ENCODE measurements around the gene RBM24. TPM values are rescaled to one million over a fixed set of nuclear protein-coding genes. Genes with fewer than 3 reads are reported as not detected.

RBM24 gene
- total RNA-seq, 1 experiment from 2014 or later = 3.3 TPM

- ATAC-seq (no peak), DNase-seq (ENCODE audit: low read depth, low spot score) (no peak)
- no peaks in the 10 kb centered on the region for H4K20me1 ChIP-seq (ENCODE audit: insufficient read depth)
- H3K4me3 ChIP-seq (replicated peaks in 1 of 2; ENCODE audit: low read depth in 1 of 2, low read length in 2 of 2) = no peak overlapping the region
- TF ChIP-seq ZBTB33 (IDR thresholded peaks at IDR 0.05; ENCODE audit: extremely low read depth, insufficient replicate concordance, low read length) (no peak), ATF3 (IDR thresholded peaks at IDR 0.05) (no peak), REST (IDR thresholded peaks at IDR 0.05; ENCODE audit: low read depth) (no peak), RAD21 (IDR thresholded peaks at IDR 0.05; ENCODE audit: low read depth) (no peak), EGR1 (IDR thresholded peaks at IDR 0.05; ENCODE audit: low read depth) (no peak), EZH2phosphoT487 (IDR thresholded peaks at IDR 0.05; ENCODE audit: borderline replicate concordance) (no peak), YY1 (IDR thresholded peaks at IDR 0.05; ENCODE audit: extremely low read depth, insufficient replicate concordance, low read depth, low read length) (no peak), TCF7L2 (IDR thresholded peaks at IDR 0.05; ENCODE audit: borderline replicate concordance, extremely low read depth, insufficient read depth, insufficient read length) (no peak), CTCF (IDR thresholded peaks at IDR 0.05 in 2 of 3, conservative IDR thresholded peaks at IDR 0.05 in 1 of 3; ENCODE audit: borderline replicate concordance in 1 of 3, insufficient read depth in 1 of 3, low read depth in 2 of 3, low read length in 2 of 3) (no peak)
- peak overlapping the region; percentile 20; the same call in 1 of the 2 replicates for H3K4me2 ChIP-seq (ENCODE audit: low read length)
- H3K9me2 ChIP-seq (ENCODE audit: insufficient read depth) = no peaks in the 10 kb centered on the region
- intact Hi-C loops (cut with micrococcal nuclease) = loop anchor here (10.0 kb wide), 1 partner anchor 308 kb away; no protein-coding TSS in a partner anchor
- ChIA-PET POLR2A (no interaction called here), CTCF (interaction anchor here (0.9 kb wide), 1 partner anchor 307 kb away, joined by 3 read pairs; no protein-coding TSS in a partner anchor), RAD21 (ENCODE audit: low non-redundant PET in 1 of 2, low total read pairs in 2 of 2, uncharacterized antibody in 2 of 2, unreplicated experiment in 2 of 2) (no interaction called here)
- no peaks in the 10 kb centered on the region for H3K36me3 ChIP-seq (ENCODE audit: control insufficient read depth in 1 of 2, insufficient read depth in 2 of 2, low read length in 2 of 2)
- H3K9me3 ChIP-seq (ENCODE audit: control insufficient read depth in 1 of 2, insufficient read depth in 1 of 2, low read depth in 1 of 2, low read length in 2 of 2) = no peaks in the 10 kb centered on the region
- H3K79me2 ChIP-seq (ENCODE audit: insufficient read depth, low read length) = no peaks in the 10 kb centered on the region
- no peaks in the 10 kb centered on the region for H3K27me3 ChIP-seq (ENCODE audit: insufficient read depth, low read length)
- H3K9ac ChIP-seq (ENCODE audit: low read length) = no peak overlapping the region
- H3K4me1 ChIP-seq (ENCODE audit: control insufficient read depth in 1 of 2, insufficient read depth in 2 of 2, low read length in 2 of 2) = peaks cover 13 to 44% of the 10 kb centered on the region in 2 experiments
- no peak overlapping the region for H3K27ac ChIP-seq (ENCODE audit: low read depth, low read length)
- no TSS peak for BruUV-seq (replicated peaks)
- peak overlapping the region; percentile 89 for H2AFZ ChIP-seq (ENCODE audit: low read depth, low read length, poor library complexity, severe bottlenecking)
Observed at GRCh38 chr6:17277256-17277655, 3.9 kb upstream of the RBM24 start.

Data from HCT116 (cell line).